Naive thymus-derived CD4-positive, alpha-beta T cell (primary cell): ENCODE data around the gene FAM90A26. TPM values are rescaled to one million over a fixed set of nuclear protein-coding genes. Genes with fewer than 3 reads are reported as not detected.
"Not testable (repeated sequence)": the region's sequence is repeated elsewhere in the genome, so short reads cannot be mapped to it uniquely, and the experiment has no call there.

Source experiments
- ATAC-seq: fragments of 150-1000 bp; cut with Tn5 transposase; 2 replicates; pipeline ENCODE4 v1.10.0; 2021; ENCODE audit warnings: mild to moderate bottlenecking, moderate library complexity
- CTCF ChIA-PET: fragments of 350-600 bp; sonication (Branson Sonifier 250); formaldehyde crosslinking; loops from one replicate; lab custom pipeline; 2021; ENCODE audit warnings: antibody characterized with exemption; lab: Charles Lee
- POLR2A ChIA-PET: fragments of 350-600 bp; sonication (Branson Sonifier 250); formaldehyde crosslinking; loops from one replicate; lab custom pipeline; 2021; ENCODE audit warnings: antibody characterized with exemption, inconsistent platforms; lab: Charles Lee
- DNase-seq, 9 donors: peaks; one replicate each; pipeline versions ENCODE4 v3.0.0 to v3.0.0-alpha.2; 2020 to 2022; ENCODE audit warnings: mixed read lengths in 1 of 9
- H3K27ac ChIP-seq: one replicate; pipeline ENCODE4 v1.7.0; 2013; ENCODE audit warnings: mild to moderate bottlenecking, low read depth, low read length, moderate library complexity
- H3K27me3 ChIP-seq, 2 donors: one replicate each; pipeline ENCODE4 v1.7.0; 2013; ENCODE audit warnings: low read length in 2 of 2, mild to moderate bottlenecking in 2 of 2, moderate library complexity in 2 of 2; ENCODE audit not compliant: control insufficient read depth in 2 of 2, insufficient read depth in 2 of 2
- H3K36me3 ChIP-seq, 3 experiments: 1 replicate in 2 of 3; 2 replicates in 1 of 3; pipeline ENCODE4 v1.7.0; 2013; ENCODE audit warnings: low read length in 3 of 3, mild to moderate bottlenecking in 3 of 3, moderate library complexity in 1 of 3; ENCODE audit not compliant: insufficient read depth in 3 of 3, control insufficient read depth in 2 of 3
- H3K4me1 ChIP-seq, 2 donors: one replicate each; pipeline ENCODE4 v1.7.0; 2013; ENCODE audit warnings: low read length in 2 of 2, mild to moderate bottlenecking in 2 of 2, moderate library complexity in 1 of 2; ENCODE audit not compliant: control insufficient read depth in 2 of 2, insufficient read depth in 2 of 2
- H3K4me3 ChIP-seq: 2 replicates; pipeline ENCODE4 v1.7.0; 2013; ENCODE audit warnings: mild to moderate bottlenecking, low read length
- H3K9me3 ChIP-seq, 3 experiments: 1 replicate in 2 of 3; 2 replicates in 1 of 3; pipeline ENCODE4 v1.7.0; 2013; ENCODE audit warnings: low read length in 3 of 3; ENCODE audit not compliant: control insufficient read depth in 2 of 3
- H3K27ac Mint-ChIP-seq, 9 donors: one replicate each; pipeline ENCODE4 v1.8.0; 2020 to 2022; ENCODE audit warnings: mixed read lengths in 9 of 9, mild to moderate bottlenecking in 8 of 9, moderate library complexity in 5 of 9, inconsistent platforms in 2 of 9
- H3K27me3 Mint-ChIP-seq, 5 donors: one replicate each; pipeline ENCODE4 v1.8.0; 2021 to 2022; ENCODE audit warnings: mixed read lengths in 5 of 5, mild to moderate bottlenecking in 1 of 5
- H3K36me3 Mint-ChIP-seq, 5 donors: one replicate each; pipeline ENCODE4 v1.8.0; 2020 to 2022; ENCODE audit warnings: mixed read lengths in 5 of 5, mild to moderate bottlenecking in 3 of 5, inconsistent platforms in 1 of 5
- H3K4me1 Mint-ChIP-seq, 7 donors: one replicate each; pipeline ENCODE4 v1.8.0; 2020 to 2022; ENCODE audit warnings: mixed read lengths in 7 of 7, mild to moderate bottlenecking in 3 of 7, inconsistent platforms in 1 of 7
- H3K4me3 Mint-ChIP-seq, 10 donors: one replicate each; pipeline ENCODE4 v1.8.0; 2020 to 2022; ENCODE audit warnings: mild to moderate bottlenecking in 10 of 10, mixed read lengths in 10 of 10, moderate library complexity in 6 of 10, inconsistent platforms in 2 of 10
- H3K9me3 Mint-ChIP-seq, 11 donors: one replicate each; pipeline ENCODE4 v1.8.0; 2020 to 2022; ENCODE audit warnings: mixed read lengths in 11 of 11, mild to moderate bottlenecking in 4 of 11, inconsistent platforms in 1 of 11, moderate library complexity in 1 of 11
- intact Hi-C, 2 donors: fragments of 100-400 bp; cut with micrococcal nuclease; formaldehyde crosslinking; loops; one replicate each; pipeline ENCODE4 v1.15.1; 2023
- polyA plus RNA-seq, 2 donors: library from polyadenylated mRNA; unstranded; fragments of 300-500 nt; fragmentation: Illumina TruSeq; gene quantifications; one replicate each; pipeline ENCODE4 v1.2.3, GENCODE V29; 2021
- total RNA-seq, 6 experiments: library from RNA in 5 of 6; stranded (reverse) in 5 of 6; gene quantifications; 1 replicate in 5 of 6; 2 replicates in 1 of 6; pipeline ENCODE4 v1.2.3 and lab custom pipeline; 2021 to 2026

Gene FAM90A26
- total and polyA plus RNA-seq, 7 experiments from 2014 or later, result not detected

GRCh38 chr4:9134556-9134955 lies 35.7 kb upstream of the FAM90A26 start:
- H3K36me3 Mint-ChIP-seq, CTCF ChIA-PET: not testable (repeated sequence)

GRCh38 chr4:9141050-9141449 lies 29.2 kb upstream of the FAM90A26 start:
- H3K27ac Mint-ChIP-seq, H3K36me3 Mint-ChIP-seq, POLR2A ChIA-PET, H3K4me1 Mint-ChIP-seq, H3K27me3 Mint-ChIP-seq, H3K4me3 ChIP-seq, H3K4me3 Mint-ChIP-seq, DNase-seq, H3K9me3 ChIP-seq, H3K36me3 ChIP-seq, CTCF ChIA-PET, ATAC-seq, H3K4me1 ChIP-seq, H3K27ac ChIP-seq, H3K27me3 ChIP-seq, intact Hi-C loops, H3K9me3 Mint-ChIP-seq: not testable (repeated sequence)

More at GRCh38 chr4:9134556-9134955, 35.7 kb upstream of the FAM90A26 start:
- H3K27me3 Mint-ChIP-seq, DNase-seq, H3K9me3 Mint-ChIP-seq, H3K4me3 ChIP-seq, POLR2A ChIA-PET, H3K4me3 Mint-ChIP-seq, H3K9me3 ChIP-seq, H3K27me3 ChIP-seq, intact Hi-C loops, H3K27ac ChIP-seq, H3K27ac Mint-ChIP-seq, H3K4me1 Mint-ChIP-seq, ATAC-seq, H3K36me3 ChIP-seq, H3K4me1 ChIP-seq: not testable (repeated sequence)

GRCh38 chr4:9142786-9143185 lies 27.4 kb upstream of the FAM90A26 start:
- intact Hi-C loops, H3K9me3 Mint-ChIP-seq, H3K4me3 Mint-ChIP-seq, H3K9me3 ChIP-seq, DNase-seq, H3K4me1 ChIP-seq, H3K4me1 Mint-ChIP-seq, H3K4me3 ChIP-seq, H3K27ac Mint-ChIP-seq, H3K27me3 ChIP-seq, H3K27me3 Mint-ChIP-seq, H3K36me3 ChIP-seq, CTCF ChIA-PET, ATAC-seq, H3K27ac ChIP-seq, H3K36me3 Mint-ChIP-seq, POLR2A ChIA-PET: not testable (repeated sequence)

- ChIA-PET POLR2A (no interaction called here), CTCF (no interaction called here)
- Histone ChIP-seq H3K27me3 (no peaks in the 10 kb centered on the region), H3K4me1 (no peaks in the 10 kb centered on the region), H3K9me3 (no peaks in the 10 kb centered on the region), H3K36me3 (no peaks in the 10 kb centered on the region), H3K27ac (no peak overlapping the region), H3K4me3 (no peak overlapping the region)
- no peaks in the 10 kb centered on the region for H3K27me3 Mint-ChIP-seq
- H3K9me3 Mint-ChIP-seq, result peaks cover 0 to 2% (median 0%) of the 10 kb centered on the region in 11 donors
- H3K36me3 Mint-ChIP-seq, result peaks cover 0 to 8% (median 4%) of the 10 kb centered on the region in 5 donors
- H3K4me1 Mint-ChIP-seq, result peaks cover 0 to 2% (median 0%) of the 10 kb centered on the region in 7 donors
- DNase-seq, result no peak
- no peak overlapping the region for H3K4me3 Mint-ChIP-seq
- ATAC-seq, result no peak
- intact Hi-C loops, result no loop called here
- no peak overlapping the region for H3K27ac Mint-ChIP-seq
These were observed 26.7 kb upstream of the FAM90A26 start for GRCh38 chr4:9143421-9144080.

GRCh38 chr4:9146967-9147366 lies 23.2 kb upstream of the FAM90A26 start:
- no peak for ATAC-seq
- Mint-ChIP-seq H3K4me3 (no peak overlapping the region), H3K36me3 (no peaks in the 10 kb centered on the region), H3K27me3 (no peaks in the 10 kb centered on the region), H3K4me1 (peaks cover 0 to 10% (median 4%) of the 10 kb centered on the region in 7 donors), H3K9me3 (peaks cover 0 to 2% (median 0%) of the 10 kb centered on the region in 11 donors), H3K27ac (no peak overlapping the region)
- Histone ChIP-seq H3K9me3 (no peaks in the 10 kb centered on the region), H3K4me3 (no peak overlapping the region), H3K36me3 (no peaks in the 10 kb centered on the region), H3K27me3 (no peaks in the 10 kb centered on the region), H3K4me1 (no peaks in the 10 kb centered on the region), H3K27ac (no peak overlapping the region)
- CTCF ChIA-PET, result no interaction called here
- POLR2A ChIA-PET, result no interaction called here
- DNase-seq, result no peak
- intact Hi-C loops, result no loop called here

DNA sequence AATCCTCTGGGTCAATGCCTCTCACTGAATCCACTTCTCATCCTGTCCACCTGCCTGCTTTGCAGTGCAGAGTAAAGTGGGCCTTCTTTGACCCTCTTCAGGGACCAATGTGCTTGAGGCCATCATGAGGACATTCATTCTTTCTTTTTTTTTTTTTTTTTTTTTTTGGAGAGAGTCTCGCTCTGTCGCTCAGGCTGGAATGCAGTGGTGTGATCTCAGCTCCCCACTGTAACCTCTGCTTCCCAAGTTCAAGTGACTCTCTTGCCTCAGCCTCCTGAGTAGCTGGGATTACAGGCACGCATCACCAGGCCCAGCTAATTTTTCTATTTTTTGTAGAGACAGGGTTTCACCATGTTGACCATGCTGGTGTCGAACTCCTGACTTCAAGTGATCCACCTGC lies 22.8 kb upstream of the FAM90A26 start:
- H3K4me1 ChIP-seq, POLR2A ChIA-PET, DNase-seq, intact Hi-C loops, H3K4me3 ChIP-seq, H3K36me3 Mint-ChIP-seq, H3K27me3 Mint-ChIP-seq, ATAC-seq, H3K9me3 ChIP-seq, H3K27ac ChIP-seq, H3K36me3 ChIP-seq, H3K27me3 ChIP-seq, H3K27ac Mint-ChIP-seq, CTCF ChIA-PET, H3K4me3 Mint-ChIP-seq, H3K9me3 Mint-ChIP-seq: not testable (repeated sequence)
- peaks cover 0 to 11% (median 4%) of the 10 kb centered on the region in 7 donors for H3K4me1 Mint-ChIP-seq

DNA sequence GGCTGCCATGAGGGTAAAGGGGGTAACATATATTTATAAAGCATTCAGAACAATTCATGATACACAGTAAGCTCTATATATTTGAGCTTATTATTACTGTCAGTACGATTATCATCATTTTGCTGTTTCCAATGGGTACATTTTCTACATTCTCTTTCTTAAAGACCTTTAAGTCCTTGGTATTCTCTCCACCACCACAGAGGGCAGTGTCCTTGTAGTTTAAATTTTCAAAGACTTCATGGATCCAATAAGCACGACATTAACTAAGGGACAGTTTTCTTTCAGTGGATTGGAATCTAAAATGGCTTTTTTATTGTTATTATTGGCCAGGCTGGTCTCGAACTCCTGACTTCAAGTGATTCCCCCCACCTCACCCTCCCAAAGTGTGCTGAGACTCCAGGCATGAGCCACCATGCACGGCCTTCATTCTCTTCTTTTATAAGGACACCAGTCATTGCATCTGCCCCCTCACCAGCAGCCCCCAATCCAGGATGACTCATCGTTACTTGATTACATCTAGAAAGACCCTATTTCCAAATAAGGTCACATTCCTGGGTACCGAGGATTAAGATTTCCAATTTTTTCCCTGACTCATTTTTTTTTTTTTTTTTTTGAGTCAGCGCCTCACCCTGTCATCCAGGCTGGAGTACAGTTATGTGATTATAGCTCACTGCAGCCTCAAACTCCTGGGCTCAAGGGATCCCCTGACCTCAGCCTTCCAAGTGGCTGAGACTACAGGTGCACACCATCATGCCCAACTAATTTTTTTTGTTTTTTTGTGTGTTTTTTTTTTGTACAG lies 21.4 kb upstream of the FAM90A26 start:
- H3K36me3 Mint-ChIP-seq, H3K36me3 ChIP-seq, CTCF ChIA-PET, ATAC-seq, H3K27me3 Mint-ChIP-seq, H3K4me3 ChIP-seq, H3K4me3 Mint-ChIP-seq, H3K9me3 Mint-ChIP-seq, H3K9me3 ChIP-seq, H3K27me3 ChIP-seq, POLR2A ChIA-PET, H3K27ac Mint-ChIP-seq, H3K4me1 ChIP-seq, intact Hi-C loops, DNase-seq, H3K27ac ChIP-seq: not testable (repeated sequence)
- peaks cover 0 to 14% (median 6%) of the 10 kb centered on the region in 7 donors for H3K4me1 Mint-ChIP-seq
